ENCODE measurements around the gene MALAT1. TPM values are rescaled to one million over a fixed set of nuclear protein-coding genes. Genes with fewer than 3 reads are reported as not detected.

MALAT1 gene
- total and polyA plus RNA-seq, 2 of the 13 experiments (the other 11 are each of a cell fraction or from before 2014, with no cell fraction given) = 143 to 1,237 TPM

DNA sequence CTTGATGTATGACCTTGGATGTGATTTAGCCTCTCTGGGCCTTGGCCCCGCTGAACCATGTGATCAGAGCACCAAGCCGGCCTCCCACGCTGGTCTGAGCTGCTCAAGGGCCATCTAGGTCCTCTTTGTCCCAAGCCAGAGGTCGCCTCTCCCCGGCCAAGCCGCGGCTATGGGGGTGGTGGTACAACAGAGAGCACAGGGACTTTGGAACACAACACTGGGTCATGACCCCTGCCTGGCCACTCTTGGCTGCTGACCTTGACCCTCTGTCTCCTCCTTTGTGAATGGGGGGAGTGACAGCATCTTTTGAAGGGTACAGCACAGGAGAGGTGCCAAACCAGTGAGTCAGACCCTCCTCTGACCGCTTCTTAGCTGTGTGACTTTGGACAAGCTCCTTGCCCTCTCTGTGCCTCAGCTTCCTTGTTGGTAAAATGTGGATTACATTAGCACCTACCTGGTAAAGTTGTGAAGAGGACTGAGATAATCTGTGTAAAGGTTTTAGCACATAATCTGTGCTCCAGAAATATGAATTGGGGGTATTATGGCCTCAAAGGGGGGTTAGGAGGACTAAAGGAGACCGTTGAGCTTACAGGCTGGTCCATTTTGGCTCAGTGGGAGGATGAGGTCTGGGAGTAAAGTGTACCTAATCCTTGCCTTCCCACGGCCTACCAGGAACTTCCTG is 30.8 kb downstream of the MALAT1 start (continued):
- TF ChIP-seq TBL1XR1 (IDR thresholded peaks at IDR 0.05; ENCODE audit: borderline replicate concordance, low read length, partially characterized antibody) = peak; percentile 61
- no peak for TF ChIP-seq RFXANK (CRISPR knock-in tag; IDR thresholded peaks at IDR 0.05)
- TF ChIP-seq KAT8 (CRISPR knock-in tag; IDR thresholded peaks at IDR 0.05) = no peak
- 0 out of 2 replicates have a peak, but pooled peaks have one; percentile 32 for TF ChIP-seq ZFX (CRISPR knock-in tag; IDR thresholded peaks at IDR 0.05; ENCODE audit: low read depth)
- peak; percentile 64; the same call in 1 of the 2 replicates for TF ChIP-seq HDAC1 (CRISPR knock-in tag; IDR thresholded peaks at IDR 0.05)
- TF ChIP-seq, protein P1, sequence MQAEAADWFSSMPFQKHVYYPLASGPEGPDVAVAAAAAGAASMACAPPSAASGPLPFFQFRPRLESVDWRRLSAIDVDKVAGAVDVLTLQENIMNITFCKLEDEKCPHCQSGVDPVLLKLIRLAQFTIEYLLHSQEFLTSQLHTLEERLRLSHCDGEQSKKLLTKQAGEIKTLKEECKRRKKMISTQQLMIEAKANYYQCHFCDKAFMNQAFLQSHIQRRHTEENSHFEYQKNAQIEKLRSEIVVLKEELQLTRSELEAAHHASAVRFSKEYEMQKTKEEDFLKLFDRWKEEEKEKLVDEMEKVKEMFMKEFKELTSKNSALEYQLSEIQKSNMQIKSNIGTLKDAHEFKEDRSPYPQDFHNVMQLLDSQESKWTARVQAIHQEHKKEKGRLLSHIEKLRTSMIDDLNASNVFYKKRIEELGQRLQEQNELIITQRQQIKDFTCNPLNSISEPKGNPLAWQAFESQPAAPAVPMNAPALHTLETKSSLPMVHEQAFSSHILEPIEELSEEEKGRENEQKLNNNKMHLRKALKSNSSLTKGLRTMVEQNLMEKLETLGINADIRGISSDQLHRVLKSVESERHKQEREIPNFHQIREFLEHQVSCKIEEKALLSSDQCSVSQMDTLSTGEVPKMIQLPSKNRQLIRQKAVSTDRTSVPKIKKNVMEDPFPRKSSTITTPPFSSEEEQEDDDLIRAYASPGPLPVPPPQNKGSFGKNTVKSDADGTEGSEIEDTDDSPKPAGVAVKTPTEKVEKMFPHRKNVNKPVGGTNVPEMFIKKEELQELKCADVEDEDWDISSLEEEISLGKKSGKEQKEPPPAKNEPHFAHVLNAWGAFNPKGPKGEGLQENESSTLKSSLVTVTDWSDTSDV (CRISPR knock-in tag; IDR thresholded peaks at IDR 0.05) = no peak
- TF ChIP-seq, protein P2, sequence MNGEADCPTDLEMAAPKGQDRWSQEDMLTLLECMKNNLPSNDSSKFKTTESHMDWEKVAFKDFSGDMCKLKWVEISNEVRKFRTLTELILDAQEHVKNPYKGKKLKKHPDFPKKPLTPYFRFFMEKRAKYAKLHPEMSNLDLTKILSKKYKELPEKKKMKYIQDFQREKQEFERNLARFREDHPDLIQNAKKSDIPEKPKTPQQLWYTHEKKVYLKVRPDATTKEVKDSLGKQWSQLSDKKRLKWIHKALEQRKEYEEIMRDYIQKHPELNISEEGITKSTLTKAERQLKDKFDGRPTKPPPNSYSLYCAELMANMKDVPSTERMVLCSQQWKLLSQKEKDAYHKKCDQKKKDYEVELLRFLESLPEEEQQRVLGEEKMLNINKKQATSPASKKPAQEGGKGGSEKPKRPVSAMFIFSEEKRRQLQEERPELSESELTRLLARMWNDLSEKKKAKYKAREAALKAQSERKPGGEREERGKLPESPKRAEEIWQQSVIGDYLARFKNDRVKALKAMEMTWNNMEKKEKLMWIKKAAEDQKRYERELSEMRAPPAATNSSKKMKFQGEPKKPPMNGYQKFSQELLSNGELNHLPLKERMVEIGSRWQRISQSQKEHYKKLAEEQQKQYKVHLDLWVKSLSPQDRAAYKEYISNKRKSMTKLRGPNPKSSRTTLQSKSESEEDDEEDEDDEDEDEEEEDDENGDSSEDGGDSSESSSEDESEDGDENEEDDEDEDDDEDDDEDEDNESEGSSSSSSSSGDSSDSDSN (CRISPR knock-in tag; IDR thresholded peaks at IDR 0.05) = peak; percentile 57; the same call in 1 of the 2 replicates
- TF ChIP-seq FOXM1 (CRISPR knock-in tag; IDR thresholded peaks at IDR 0.05) = no peak
- peak; percentile 97 for TF ChIP-seq RARA (CRISPR knock-in tag; IDR thresholded peaks at IDR 0.05)
- peak; percentile 41; the same call in 1 of the 2 replicates for TF ChIP-seq MYC (CRISPR knock-in tag; IDR thresholded peaks at IDR 0.05; ENCODE audit: borderline replicate concordance)
- peak; percentile 85; the same call in 1 of the 2 replicates for TF ChIP-seq KDM1A (CRISPR knock-in tag; IDR thresholded peaks at IDR 0.05)
- peak; percentile 43; the same call in 1 of the 2 replicates for TF ChIP-seq NR1H2 (CRISPR knock-in tag; IDR thresholded peaks at IDR 0.05; ENCODE audit: borderline replicate concordance, low read depth)
- peak; percentile 83 for TF ChIP-seq SKI (IDR thresholded peaks at IDR 0.05; ENCODE audit: partially characterized antibody)
- TF ChIP-seq ZNF614 (CRISPR knock-in tag; IDR thresholded peaks at IDR 0.05; ENCODE audit: borderline replicate concordance) = no peak
- TF ChIP-seq MAZ (IDR thresholded peaks at IDR 0.05; ENCODE audit: borderline replicate concordance, low read depth, low read length) = no peak; the same call in 1 of the 2 replicates
- 0 out of 2 replicates have a peak, but pooled peaks have one; percentile 42 for TF ChIP-seq MAZ (CRISPR knock-in tag; IDR thresholded peaks at IDR 0.05; ENCODE audit: low read depth)
- TF ChIP-seq ZNF296 (CRISPR knock-in tag; conservative IDR thresholded peaks at IDR 0.05) = 0 out of 2 replicates have a peak, but pooled peaks have one; percentile 33
- TF ChIP-seq HDAC6 (IDR thresholded peaks at IDR 0.05; ENCODE audit: low read depth, low read length) = no peak
- peak; percentile 46 for TF ChIP-seq PITX1 (CRISPR knock-in tag; IDR thresholded peaks at IDR 0.05)
- TF ChIP-seq SIX4 (CRISPR knock-in tag; IDR thresholded peaks at IDR 0.05) = peak; percentile 40; the same call in 1 of the 2 replicates
- TF ChIP-seq ISL2 (CRISPR knock-in tag; IDR thresholded peaks at IDR 0.05) = peak; percentile 45; the same call in 1 of the 2 replicates
- TF ChIP-seq AHR (CRISPR knock-in tag; IDR thresholded peaks at IDR 0.05) = 0 out of 2 replicates have a peak, but pooled peaks have one; percentile 46
- no peak for TF ChIP-seq RBM22 (optimal IDR thresholded peaks at IDR 0.05; ENCODE audit: low read length)
- TF ChIP-seq GTF3A (CRISPR knock-in tag; conservative IDR thresholded peaks at IDR 0.05) = no peak; the same call in 1 of the 2 replicates
- no peak for TF ChIP-seq ZNF329 (CRISPR knock-in tag; IDR thresholded peaks at IDR 0.05; ENCODE audit: low read depth)

Data from HepG2 (cell line).